SK-N-SH treated with all-trans-retinoic acid at 6 μM for 48 hours (cell line): ENCODE data around the gene AKNA.

ENCODE experiments used
- ATAC-seq: fragments of 200-7000 bp; cut with Tn5 transposase; 3 replicates; pipeline ENCODE4 v1.9.1; 2020; ENCODE audit warnings: mild to moderate bottlenecking, moderate library complexity
- ARNTL ChIP-seq: fragments of 450-650 bp; formaldehyde crosslinking; IDR thresholded peaks from 2 replicates; pipeline ENCODE4 v1.5.0; 2020; ENCODE audit warnings: low read depth, mild to moderate bottlenecking, moderate library complexity, borderline replicate concordance
- BACH2 ChIP-seq: fragments of 250-450 bp; sonication (Bioruptor Pico); IDR thresholded peaks from 2 replicates; pipeline ENCODE4 v1.9.0; 2021; ENCODE audit warnings: mild to moderate bottlenecking, borderline replicate concordance
- CSDC2 ChIP-seq: fragments of 250-450 bp; sonication (Bioruptor Pico); IDR thresholded peaks from 2 replicates; pipeline ENCODE4 v1.5.0; 2020; ENCODE audit warnings: mild to moderate bottlenecking, moderate library complexity
- ESRRG ChIP-seq: fragments of 250-450 bp; sonication (Bioruptor Pico); IDR thresholded peaks from 2 replicates; pipeline ENCODE4 v1.6.1; 2021; ENCODE audit warnings: mild to moderate bottlenecking
- GLIS3 ChIP-seq: fragments of 250-450 bp; sonication (Bioruptor Pico); IDR thresholded peaks from 2 replicates; pipeline ENCODE4 v1.5.0; 2020; ENCODE audit warnings: mild to moderate bottlenecking, moderate library complexity
- ISL1 ChIP-seq: fragments of 250-450 bp; sonication (Bioruptor Pico); IDR thresholded peaks from 2 replicates; pipeline ENCODE4 v2.1.2; 2022; ENCODE audit warnings: mild to moderate bottlenecking, moderate library complexity
- OSR1 ChIP-seq: fragments of 250-450 bp; sonication (Bioruptor Pico); IDR thresholded peaks from 2 replicates; pipeline ENCODE4 v1.8.0; 2022; ENCODE audit warnings: moderate library complexity, mild to moderate bottlenecking, inconsistent platforms
- PPARA ChIP-seq: fragments of 250-450 bp; sonication (Bioruptor Pico); IDR thresholded peaks from 2 replicates; pipeline ENCODE4 v1.5.0; 2020; ENCODE audit warnings: mild to moderate bottlenecking, borderline replicate concordance
- RARB ChIP-seq: fragments of 250-450 bp; sonication (Bioruptor Pico); IDR thresholded peaks from 2 replicates; pipeline ENCODE4 v1.8.0; 2021; ENCODE audit warnings: mild to moderate bottlenecking, moderate library complexity
- SNAI2 ChIP-seq: fragments of 250-450 bp; sonication (Bioruptor Pico); IDR thresholded peaks from 2 replicates; pipeline ENCODE4 v1.5.0; 2020; ENCODE audit warnings: mild to moderate bottlenecking, moderate library complexity
- TCF4 ChIP-seq: fragments of 250-450 bp; sonication (Bioruptor Pico); IDR thresholded peaks from 2 replicates; pipeline ENCODE4 v1.8.0; 2021; ENCODE audit warnings: mild to moderate bottlenecking, moderate library complexity, borderline replicate concordance
- TOX ChIP-seq: fragments of 250-450 bp; sonication (Bioruptor Pico); IDR thresholded peaks from 2 replicates; pipeline ENCODE4 v1.8.0; 2021; ENCODE audit warnings: mild to moderate bottlenecking, moderate library complexity, borderline replicate concordance
- ZC3H10 ChIP-seq: fragments of 250-450 bp; sonication (Bioruptor Pico); IDR thresholded peaks from 2 replicates; pipeline ENCODE4 v1.5.1; 2021; ENCODE audit warnings: mild to moderate bottlenecking, moderate library complexity
- ZFP3 ChIP-seq: fragments of 250-450 bp; sonication (Bioruptor Pico); IDR thresholded peaks from 2 replicates; pipeline ENCODE4 v1.5.0; 2020; ENCODE audit warnings: mild to moderate bottlenecking, moderate library complexity
- ZFP30 ChIP-seq: fragments of 450-650 bp; formaldehyde crosslinking; IDR thresholded peaks from 2 replicates; pipeline ENCODE4 v1.5.0; 2022; ENCODE audit warnings: mild to moderate bottlenecking, moderate library complexity
- ZNF565 ChIP-seq: fragments of 450-650 bp; formaldehyde crosslinking; conservative IDR thresholded peaks from 2 replicates; pipeline ENCODE4 v1.5.0; 2020; ENCODE audit warnings: low read depth, mild to moderate bottlenecking, moderate library complexity
- ZNF70 ChIP-seq: fragments of 450-650 bp; formaldehyde crosslinking; IDR thresholded peaks from 2 replicates; pipeline ENCODE4 v1.5.0; 2020; ENCODE audit warnings: mild to moderate bottlenecking, moderate library complexity
- TF ChIP-seq, protein P1 (sequence below): fragments of 250-450 bp; sonication (Bioruptor Pico); IDR thresholded peaks from 2 replicates; pipeline ENCODE4 v1.8.0; 2020; ENCODE audit warnings: mild to moderate bottlenecking, moderate library complexity, borderline replicate concordance
- TF ChIP-seq, protein P2 (sequence below): fragments of 250-450 bp; sonication (Bioruptor Pico); IDR thresholded peaks from 2 replicates; pipeline ENCODE4 v1.8.0; 2021; ENCODE audit warnings: low read depth, mild to moderate bottlenecking, moderate library complexity, borderline replicate concordance
- TF ChIP-seq, protein P3 (sequence below): fragments of 250-450 bp; sonication (Bioruptor Pico); IDR thresholded peaks from 2 replicates; pipeline ENCODE4 v1.5.0; 2020; ENCODE audit warnings: mild to moderate bottlenecking, moderate library complexity
- TF ChIP-seq, protein P4 (sequence below): fragments of 250-450 bp; sonication (Bioruptor Pico); IDR thresholded peaks from 2 replicates; pipeline ENCODE4 v1.5.1; 2021; ENCODE audit warnings: mild to moderate bottlenecking, moderate library complexity

AKNA gene

DNA sequence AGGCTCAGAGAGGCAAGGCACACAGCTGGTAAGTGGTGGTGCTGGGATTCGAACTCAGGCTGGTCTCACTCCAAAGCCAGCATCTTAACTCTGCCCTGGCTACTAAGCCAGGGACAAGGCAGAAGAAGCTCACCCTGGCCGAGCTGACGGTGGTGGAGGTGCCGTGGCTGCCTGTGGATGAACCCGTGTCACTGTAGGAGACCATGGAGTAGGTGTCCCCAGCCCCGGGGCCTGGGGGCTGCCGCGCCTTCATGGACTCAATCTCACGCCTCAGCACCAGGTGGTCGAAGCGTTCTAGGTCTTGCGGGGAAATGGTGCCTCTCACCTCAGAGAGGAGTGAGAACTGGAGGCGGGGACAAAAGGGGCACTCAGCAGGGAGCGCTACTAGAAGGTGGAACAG, 35.4 kb upstream of the AKNA start:
- no peak for ATAC-seq
- TF ChIP-seq ARNTL (no peak), ZC3H10 (no peak), BACH2 (CRISPR knock-in tag) (no peak), ESRRG (no peak), ZFP3 (no peak), OSR1 (CRISPR knock-in tag) (no peak)
- TF ChIP-seq, protein P1, sequence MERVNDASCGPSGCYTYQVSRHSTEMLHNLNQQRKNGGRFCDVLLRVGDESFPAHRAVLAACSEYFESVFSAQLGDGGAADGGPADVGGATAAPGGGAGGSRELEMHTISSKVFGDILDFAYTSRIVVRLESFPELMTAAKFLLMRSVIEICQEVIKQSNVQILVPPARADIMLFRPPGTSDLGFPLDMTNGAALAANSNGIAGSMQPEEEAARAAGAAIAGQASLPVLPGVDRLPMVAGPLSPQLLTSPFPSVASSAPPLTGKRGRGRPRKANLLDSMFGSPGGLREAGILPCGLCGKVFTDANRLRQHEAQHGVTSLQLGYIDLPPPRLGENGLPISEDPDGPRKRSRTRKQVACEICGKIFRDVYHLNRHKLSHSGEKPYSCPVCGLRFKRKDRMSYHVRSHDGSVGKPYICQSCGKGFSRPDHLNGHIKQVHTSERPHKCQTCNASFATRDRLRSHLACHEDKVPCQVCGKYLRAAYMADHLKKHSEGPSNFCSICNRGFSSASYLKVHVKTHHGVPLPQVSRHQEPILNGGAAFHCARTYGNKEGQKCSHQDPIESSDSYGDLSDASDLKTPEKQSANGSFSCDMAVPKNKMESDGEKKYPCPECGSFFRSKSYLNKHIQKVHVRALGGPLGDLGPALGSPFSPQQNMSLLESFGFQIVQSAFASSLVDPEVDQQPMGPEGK (CRISPR knock-in tag), result no peak

DNA sequence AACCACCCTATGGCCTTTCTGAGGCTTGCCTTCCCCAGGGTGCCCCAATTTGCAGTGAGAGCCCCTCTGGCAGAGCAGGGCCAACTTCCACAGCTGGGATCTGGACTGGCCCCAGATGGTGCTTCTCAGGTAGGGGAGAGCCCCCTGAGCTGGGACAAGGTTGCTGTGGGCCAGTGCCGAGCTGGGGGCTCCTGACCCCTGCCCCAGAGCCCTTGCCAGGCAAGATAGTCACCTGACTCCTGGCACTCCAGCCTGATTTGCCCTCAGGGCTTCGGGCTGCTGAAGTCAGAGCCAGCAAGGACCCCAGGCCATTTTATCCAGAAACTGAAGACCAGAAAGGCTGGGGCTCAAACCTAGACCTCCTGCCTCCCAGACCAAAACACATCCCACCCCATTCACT, 33.4 kb upstream of the AKNA start:
- no peak for TF ChIP-seq ZFP30 (CRISPR knock-in tag)
- no peak for TF ChIP-seq ZNF70 (CRISPR knock-in tag)
- no peak for TF ChIP-seq TCF4
- no peak for TF ChIP-seq ESRRG
- TF ChIP-seq ARNTL, result no peak
- TF ChIP-seq GLIS3 (CRISPR knock-in tag), result no peak
- ATAC-seq, result no peak

DNA sequence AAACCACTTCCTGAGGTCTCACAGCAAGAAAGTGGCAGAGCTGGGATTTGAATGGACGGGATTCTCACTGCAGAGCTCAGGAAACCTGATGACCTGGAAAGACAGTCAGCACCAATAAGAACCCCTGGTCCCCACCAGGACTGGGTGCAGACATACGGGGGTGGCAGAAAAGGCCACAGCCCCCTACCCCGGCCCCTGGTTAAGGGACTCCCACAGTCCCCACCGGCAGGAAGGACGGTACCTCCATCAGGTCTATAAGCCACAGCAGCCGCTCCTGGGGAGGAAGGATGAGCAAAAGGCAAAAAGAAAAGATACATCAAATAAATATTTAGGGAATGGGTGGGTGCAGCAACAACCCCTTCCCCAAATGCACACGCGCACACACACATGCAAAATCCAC, 32.0 kb upstream of the AKNA start:
- no peak for ATAC-seq
- no peak for TF ChIP-seq SNAI2 (CRISPR knock-in tag)
- TF ChIP-seq, protein P2, sequence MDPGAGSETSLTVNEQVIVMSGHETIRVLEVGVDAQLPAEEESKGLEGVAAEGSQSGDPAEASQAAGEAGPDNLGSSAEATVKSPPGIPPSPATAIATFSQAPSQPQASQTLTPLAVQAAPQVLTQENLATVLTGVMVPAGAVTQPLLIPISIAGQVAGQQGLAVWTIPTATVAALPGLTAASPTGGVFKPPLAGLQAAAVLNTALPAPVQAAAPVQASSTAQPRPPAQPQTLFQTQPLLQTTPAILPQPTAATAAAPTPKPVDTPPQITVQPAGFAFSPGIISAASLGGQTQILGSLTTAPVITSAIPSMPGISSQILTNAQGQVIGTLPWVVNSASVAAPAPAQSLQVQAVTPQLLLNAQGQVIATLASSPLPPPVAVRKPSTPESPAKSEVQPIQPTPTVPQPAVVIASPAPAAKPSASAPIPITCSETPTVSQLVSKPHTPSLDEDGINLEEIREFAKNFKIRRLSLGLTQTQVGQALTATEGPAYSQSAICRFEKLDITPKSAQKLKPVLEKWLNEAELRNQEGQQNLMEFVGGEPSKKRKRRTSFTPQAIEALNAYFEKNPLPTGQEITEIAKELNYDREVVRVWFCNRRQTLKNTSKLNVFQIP (CRISPR knock-in tag), result no peak
- TF ChIP-seq RARB, result no peak
- TF ChIP-seq ZFP30 (CRISPR knock-in tag), result no peak
- TF ChIP-seq, protein P1 (CRISPR knock-in tag), result no peak
- TF ChIP-seq, protein P3, sequence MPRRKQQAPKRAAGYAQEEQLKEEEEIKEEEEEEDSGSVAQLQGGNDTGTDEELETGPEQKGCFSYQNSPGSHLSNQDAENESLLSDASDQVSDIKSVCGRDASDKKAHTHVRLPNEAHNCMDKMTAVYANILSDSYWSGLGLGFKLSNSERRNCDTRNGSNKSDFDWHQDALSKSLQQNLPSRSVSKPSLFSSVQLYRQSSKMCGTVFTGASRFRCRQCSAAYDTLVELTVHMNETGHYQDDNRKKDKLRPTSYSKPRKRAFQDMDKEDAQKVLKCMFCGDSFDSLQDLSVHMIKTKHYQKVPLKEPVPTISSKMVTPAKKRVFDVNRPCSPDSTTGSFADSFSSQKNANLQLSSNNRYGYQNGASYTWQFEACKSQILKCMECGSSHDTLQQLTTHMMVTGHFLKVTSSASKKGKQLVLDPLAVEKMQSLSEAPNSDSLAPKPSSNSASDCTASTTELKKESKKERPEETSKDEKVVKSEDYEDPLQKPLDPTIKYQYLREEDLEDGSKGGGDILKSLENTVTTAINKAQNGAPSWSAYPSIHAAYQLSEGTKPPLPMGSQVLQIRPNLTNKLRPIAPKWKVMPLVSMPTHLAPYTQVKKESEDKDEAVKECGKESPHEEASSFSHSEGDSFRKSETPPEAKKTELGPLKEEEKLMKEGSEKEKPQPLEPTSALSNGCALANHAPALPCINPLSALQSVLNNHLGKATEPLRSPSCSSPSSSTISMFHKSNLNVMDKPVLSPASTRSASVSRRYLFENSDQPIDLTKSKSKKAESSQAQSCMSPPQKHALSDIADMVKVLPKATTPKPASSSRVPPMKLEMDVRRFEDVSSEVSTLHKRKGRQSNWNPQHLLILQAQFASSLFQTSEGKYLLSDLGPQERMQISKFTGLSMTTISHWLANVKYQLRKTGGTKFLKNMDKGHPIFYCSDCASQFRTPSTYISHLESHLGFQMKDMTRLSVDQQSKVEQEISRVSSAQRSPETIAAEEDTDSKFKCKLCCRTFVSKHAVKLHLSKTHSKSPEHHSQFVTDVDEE, result no peak
- TF ChIP-seq PPARA (CRISPR knock-in tag), result no peak
- TF ChIP-seq TCF4, result no peak
- TF ChIP-seq BACH2 (CRISPR knock-in tag), result no peak
- TF ChIP-seq TOX, result no peak
- no peak for TF ChIP-seq ISL1 (CRISPR knock-in tag)
- no peak for TF ChIP-seq ZNF70 (CRISPR knock-in tag)

DNA sequence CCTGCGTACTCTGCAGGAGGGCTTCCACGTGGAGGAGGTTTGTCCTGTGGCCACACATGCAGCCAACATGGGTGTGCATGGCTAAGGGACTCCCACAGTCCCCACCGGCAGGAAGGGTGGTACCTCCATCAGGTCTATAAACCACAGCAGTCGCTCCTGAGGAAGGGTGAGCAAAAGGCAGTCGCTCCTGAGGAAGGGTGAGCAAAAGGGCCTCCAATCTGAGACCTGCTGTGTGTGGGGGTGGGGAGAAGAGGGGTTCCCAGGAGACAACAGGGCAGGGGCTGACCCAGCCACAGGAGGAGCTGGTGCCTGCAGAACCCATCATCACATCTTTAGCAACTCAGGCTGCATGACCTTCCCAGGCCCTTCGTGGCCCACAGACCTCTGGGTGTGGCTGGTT, 30.3 kb upstream of the AKNA start:
- ATAC-seq, result no peak
- TF ChIP-seq TCF4 (no peak), ISL1 (CRISPR knock-in tag) (no peak), ZNF565 (CRISPR knock-in tag) (no peak), OSR1 (CRISPR knock-in tag) (no peak), GLIS3 (CRISPR knock-in tag) (no peak), TOX (no peak), ARNTL (no peak), ZNF70 (CRISPR knock-in tag) (no peak), RARB (no peak), SNAI2 (CRISPR knock-in tag) (no peak), CSDC2 (CRISPR knock-in tag) (no peak), ZFP3 (no peak)
- TF ChIP-seq, protein P1 (CRISPR knock-in tag), result no peak
- TF ChIP-seq, protein P4, sequence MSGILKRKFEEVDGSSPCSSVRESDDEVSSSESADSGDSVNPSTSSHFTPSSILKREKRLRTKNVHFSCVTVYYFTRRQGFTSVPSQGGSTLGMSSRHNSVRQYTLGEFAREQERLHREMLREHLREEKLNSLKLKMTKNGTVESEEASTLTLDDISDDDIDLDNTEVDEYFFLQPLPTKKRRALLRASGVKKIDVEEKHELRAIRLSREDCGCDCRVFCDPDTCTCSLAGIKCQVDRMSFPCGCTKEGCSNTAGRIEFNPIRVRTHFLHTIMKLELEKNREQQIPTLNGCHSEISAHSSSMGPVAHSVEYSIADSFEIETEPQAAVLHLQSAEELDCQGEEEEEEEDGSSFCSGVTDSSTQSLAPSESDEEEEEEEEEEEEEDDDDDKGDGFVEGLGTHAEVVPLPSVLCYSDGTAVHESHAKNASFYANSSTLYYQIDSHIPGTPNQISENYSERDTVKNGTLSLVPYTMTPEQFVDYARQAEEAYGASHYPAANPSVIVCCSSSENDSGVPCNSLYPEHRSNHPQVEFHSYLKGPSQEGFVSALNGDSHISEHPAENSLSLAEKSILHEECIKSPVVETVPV (CRISPR knock-in tag), result no peak
- TF ChIP-seq, protein P2 (CRISPR knock-in tag), result no peak
